ENCODE measurements around the gene PROM2. TPM values are rescaled to one million over a fixed set of nuclear protein-coding genes. Genes with fewer than 3 reads are reported as not detected.

The PROM2 gene
- total RNA-seq, 4 donors from 2014 or later, result 1.5 to 13.8 (median 7.1) TPM

GRCh38 chr2:95281071-95281470 lies 6.8 kb downstream of the PROM2 start:
- H3K4me1 ChIP-seq, result no peaks in the 10 kb centered on the region
- no peaks in the 10 kb centered on the region for H3K9me3 ChIP-seq
- TF ChIP-seq CTCF (IDR thresholded peaks at IDR 0.05) (no peak), POLR2A (IDR thresholded peaks at IDR 0.05) (no peak)
- no peaks in the 10 kb centered on the region for H3K36me3 ChIP-seq
- no peak for DNase-seq
- H3K4me3 ChIP-seq, result no peak overlapping the region
- intact Hi-C loops (cut with DNase I; ENCODE audit: low total_unique reads), result no loop called here
- H3K27me3 ChIP-seq, result no peaks in the 10 kb centered on the region
- H3K27ac ChIP-seq, result no peak overlapping the region

- no peaks in the 10 kb centered on the region for H3K27me3 ChIP-seq
- TF ChIP-seq POLR2A (IDR thresholded peaks at IDR 0.05) (no peak), CTCF (IDR thresholded peaks at IDR 0.05) (no peak)
- H3K9me3 ChIP-seq, result no peaks in the 10 kb centered on the region
- H3K4me1 ChIP-seq, result no peaks in the 10 kb centered on the region
- no peaks in the 10 kb centered on the region for H3K36me3 ChIP-seq
- no peak overlapping the region for H3K27ac ChIP-seq
- no peak for DNase-seq
- intact Hi-C loops (cut with DNase I; ENCODE audit: low total_unique reads), result no loop called here
- no peak overlapping the region for H3K4me3 ChIP-seq
Measured at GRCh38 chr2:95281786-95282185, 7.5 kb downstream of the PROM2 start.

DNA sequence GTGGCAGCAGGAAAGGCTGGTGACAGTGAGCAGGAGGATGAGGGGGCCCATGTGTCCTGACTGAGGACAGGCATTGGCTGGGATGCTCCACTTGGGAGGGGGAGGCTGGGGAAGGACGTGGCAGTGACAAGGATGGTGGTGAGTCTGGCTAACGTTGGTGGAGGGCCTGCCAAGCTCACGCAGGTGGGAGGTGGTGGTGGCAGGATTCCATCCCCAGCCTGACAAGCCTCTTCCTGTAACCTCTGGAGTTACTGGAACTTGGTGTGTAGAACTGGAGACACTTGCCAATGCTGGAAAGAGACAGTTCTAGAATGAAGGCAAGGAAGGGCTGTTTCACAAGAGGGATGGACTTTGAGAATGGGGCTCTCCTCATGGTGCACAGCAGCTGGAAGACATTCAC lies 8.2 kb downstream of the PROM2 start:
- no peak for TF ChIP-seq CTCF (IDR thresholded peaks at IDR 0.05)
- no peak for TF ChIP-seq POLR2A (IDR thresholded peaks at IDR 0.05)
- H3K27me3 ChIP-seq, result no peaks in the 10 kb centered on the region
- no peak for DNase-seq
- H3K9me3 ChIP-seq, result no peaks in the 10 kb centered on the region
- no peak overlapping the region for H3K27ac ChIP-seq
- H3K36me3 ChIP-seq, result no peaks in the 10 kb centered on the region
- H3K4me3 ChIP-seq, result no peak overlapping the region
- no peaks in the 10 kb centered on the region for H3K4me1 ChIP-seq
- intact Hi-C loops (cut with DNase I; ENCODE audit: low total_unique reads), result no loop called here

- Histone ChIP-seq H3K9me3 (no peaks in the 10 kb centered on the region), H3K27ac (no peak overlapping the region), H3K4me1 (no peaks in the 10 kb centered on the region), H3K36me3 (no peaks in the 10 kb centered on the region), H3K4me3 (no peak overlapping the region), H3K27me3 (no peaks in the 10 kb centered on the region)
- DNase-seq, result no peak
- intact Hi-C loops (cut with DNase I; ENCODE audit: low total_unique reads), result no loop called here
- TF ChIP-seq CTCF (IDR thresholded peaks at IDR 0.05) (no peak), POLR2A (IDR thresholded peaks at IDR 0.05) (no peak)
Measured at GRCh38 chr2:95283562-95283961, 9.3 kb downstream of the PROM2 start.

- no peak overlapping the region for H3K27ac ChIP-seq
- H3K9me3 ChIP-seq, result no peaks in the 10 kb centered on the region
- DNase-seq, result no peak
- H3K4me1 ChIP-seq, result no peaks in the 10 kb centered on the region
- intact Hi-C loops (cut with DNase I; ENCODE audit: low total_unique reads), result no loop called here
- no peaks in the 10 kb centered on the region for H3K27me3 ChIP-seq
- H3K4me3 ChIP-seq, result no peak overlapping the region
- no peaks in the 10 kb centered on the region for H3K36me3 ChIP-seq
- TF ChIP-seq CTCF (IDR thresholded peaks at IDR 0.05), result no peak
- no peak for TF ChIP-seq POLR2A (IDR thresholded peaks at IDR 0.05)
Measured at GRCh38 chr2:95284886-95285541, 10.8 kb downstream of the PROM2 start.

All from uterus (tissue), 4 donors.